Lower leg skin (tissue), 4 donors: Measurements from ENCODE around the gene OR56B4. TPM values are rescaled to one million over a fixed set of nuclear protein-coding genes. Genes with fewer than 3 reads are reported as not detected.
"Not testable (repeated sequence)": the region's sequence is repeated elsewhere in the genome, so short reads cannot be mapped to it uniquely, and the experiment has no call there.

Source experiments
- DNase-seq, 2 donors: peaks; one replicate each; pipeline ENCODE4 v3.0.0-alpha.2; 2019; ENCODE audit warnings: low spot score in 2 of 2
- H3K4me3 ChIP-seq: fragments of 200-600 bp; sonication (generic); 2 replicates; pipeline ENCODE4 v1.5.1; 2017; ENCODE audit warnings: mild to moderate bottlenecking, low read depth; ENCODE audit not compliant: poor library complexity, severe bottlenecking
- CTCF ChIP-seq, 3 donors: fragments of 450-650 bp; IDR thresholded peaks; one replicate each; pipeline ENCODE4 v1.5.1; 2016; ENCODE audit warnings: antibody characterized with exemption in 3 of 3, mild to moderate bottlenecking in 3 of 3, moderate library complexity in 2 of 3
- POLR2A ChIP-seq, 2 donors: fragments of 450-650 bp; IDR thresholded peaks; one replicate each; pipeline ENCODE4 v1.6.1; 2016 to 2017; ENCODE audit warnings: antibody characterized with exemption in 2 of 2, mild to moderate bottlenecking in 1 of 2, moderate library complexity in 1 of 2
- WGBS, 2 donors: methylation state at CpG; one replicate each; pipeline ENCODE4 v1.1.5; 2018; 5-methylcytosine and 5-hydroxymethylcytosine counted together
- intact Hi-C: fragments of 100-400 bp; cut with DNase I; formaldehyde crosslinking; loops from one replicate; pipeline ENCODE4 v1.15.0; 2023; ENCODE audit warnings: low total_unique reads
- total RNA-seq, 4 donors: library from RNA; depleted of rRNA; stranded (reverse); fragments of >200 nt; gene quantifications; one replicate each; pipeline ENCODE4 v1.1.0, GENCODE V29; 2016

The OR56B4 gene
- total RNA-seq, 4 donors from 2014 or later: not detected

- no peak for TF ChIP-seq CTCF (IDR thresholded peaks at IDR 0.05)
- TF ChIP-seq POLR2A (IDR thresholded peaks at IDR 0.05): no peak
These were observed 22.2 kb downstream of the OR56B4 start for GRCh38 chr11:6129635-6130034.

GRCh38 chr11:6132431-6132830 is 24.9 kb downstream of the OR56B4 start:
- no peak overlapping the region for H3K4me3 ChIP-seq
- WGBS, 2 donors: 87 to 89% methylated on average over 1 of the region's 1 CpG
- intact Hi-C loops: no loop called here
- TF ChIP-seq CTCF (IDR thresholded peaks at IDR 0.05): no peak
- no peak for TF ChIP-seq POLR2A (IDR thresholded peaks at IDR 0.05)
- DNase-seq: no peak

More at GRCh38 chr11:6129635-6130034, 22.2 kb downstream of the OR56B4 start:
- DNase-seq: no peak
- WGBS, 2 donors: 71 to 80% methylated on average over 1 of the region's 1 CpG
- intact Hi-C loops: no loop called here
- no peak overlapping the region for H3K4me3 ChIP-seq

GRCh38 chr11:6135936-6136335 is 28.5 kb downstream of the OR56B4 start:
- DNase-seq, intact Hi-C loops, H3K4me3 ChIP-seq: not testable (repeated sequence)
- WGBS, 2 donors: 74 to 82% methylated on average over 2 of the region's 2 CpGs

DNA sequence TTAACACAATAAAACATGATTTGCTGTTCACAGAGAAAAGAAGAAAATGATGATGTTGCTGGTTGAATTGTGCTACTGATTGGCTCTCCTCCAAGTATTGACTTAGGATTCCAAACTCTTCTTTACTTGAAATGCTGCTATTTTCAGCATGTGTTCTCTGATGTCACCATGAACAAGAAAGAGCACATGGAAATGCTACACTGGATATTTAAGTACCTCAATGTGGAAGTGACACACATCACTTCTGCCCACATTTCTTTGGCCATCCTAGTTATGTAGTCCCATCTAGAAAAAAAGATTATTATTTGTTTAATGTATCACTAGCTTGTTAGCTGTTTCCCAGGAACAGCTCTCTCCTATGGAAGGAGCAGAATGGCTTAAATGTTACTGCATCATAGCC is 35.5 kb downstream of the OR56B4 start:
- intact Hi-C loops: no loop called here
- no peak for TF ChIP-seq POLR2A (IDR thresholded peaks at IDR 0.05)
- no peak for TF ChIP-seq CTCF (IDR thresholded peaks at IDR 0.05)
- DNase-seq: no peak
- H3K4me3 ChIP-seq: no peak overlapping the region

DNA sequence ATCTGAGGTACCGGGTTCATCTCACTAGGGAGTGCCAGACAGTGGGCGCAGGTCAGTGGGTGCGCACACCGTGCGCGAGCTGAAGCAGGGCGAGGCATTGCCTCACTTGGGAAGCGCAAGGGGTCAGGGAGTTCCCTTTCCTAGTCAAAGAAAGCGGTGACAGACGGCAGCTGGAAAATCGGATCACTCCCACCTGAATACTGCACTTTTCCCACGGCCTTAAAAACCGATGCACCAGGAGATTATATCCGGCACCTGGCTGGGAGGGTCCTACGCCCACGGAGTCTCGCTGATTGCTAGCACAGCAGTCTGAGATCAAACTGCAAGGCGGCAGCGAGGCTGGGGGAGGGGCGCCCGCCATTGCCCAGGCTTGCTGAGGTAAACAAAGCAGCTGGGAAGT is 36.3 kb downstream of the OR56B4 start:
- DNase-seq, H3K4me3 ChIP-seq, intact Hi-C loops: not testable (repeated sequence)
- 39 to 66% methylated on average over 19 to 21 of the region's 21 CpGs for WGBS, 2 donors

DNA sequence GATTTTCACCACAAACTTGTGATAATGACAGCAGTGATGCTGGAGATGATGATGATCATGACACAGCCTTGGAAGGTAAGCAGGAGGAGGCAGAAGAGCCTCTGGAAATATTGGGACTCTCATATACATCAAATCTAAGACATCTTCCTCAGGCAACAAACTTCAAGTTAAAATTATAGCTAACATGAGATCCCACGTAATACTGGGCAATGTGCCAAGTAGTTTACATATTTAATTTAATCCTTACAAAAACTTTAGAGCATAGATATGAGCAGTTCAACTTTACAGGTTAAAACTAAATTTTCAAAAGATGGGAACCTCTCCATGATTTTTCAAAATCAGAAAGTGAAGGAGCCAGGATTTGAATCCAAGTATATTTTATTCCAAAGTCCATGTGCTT is 43.6 kb downstream of the OR56B4 start:
- 13 to 17% methylated on average over 1 of the region's 1 CpG for WGBS, 2 donors
- TF ChIP-seq CTCF (IDR thresholded peaks at IDR 0.05) (no peak), POLR2A (IDR thresholded peaks at IDR 0.05) (no peak)
- intact Hi-C loops: no loop called here
- no peak overlapping the region for H3K4me3 ChIP-seq
- DNase-seq: no peak

GRCh38 chr11:6152126-6152525 is 44.6 kb downstream of the OR56B4 start:
- H3K4me3 ChIP-seq: no peak overlapping the region
- TF ChIP-seq POLR2A (IDR thresholded peaks at IDR 0.05) (no peak), CTCF (IDR thresholded peaks at IDR 0.05) (no peak)
- WGBS, 2 donors: 76 to 92% methylated on average over 2 of the region's 2 CpGs
- intact Hi-C loops: no loop called here
- no peak for DNase-seq
